ENCODE results near the gene TSPOAP1.

Gene TSPOAP1

GRCh38 chr17:58329035-58329809, 627 bp upstream of the TSPOAP1 start:
- peak; percentile 80 for DNase-seq

GRCh38 chr17:58327363-58328194, 1.0 kb downstream of the TSPOAP1 start:
- DNase-seq, result no peak

- no peak for DNase-seq
Observed at GRCh38 chr17:58326609-58327362, 1.8 kb downstream of the TSPOAP1 start.

- no peak for DNase-seq
Observed at GRCh38 chr17:58325976-58326468, 2.6 kb downstream of the TSPOAP1 start.

GRCh38 chr17:58325289-58325726, 3.3 kb downstream of the TSPOAP1 start:
- DNase-seq, result no peak

- DNase-seq, result no peak
Observed at GRCh38 chr17:58324409-58325288, 3.9 kb downstream of the TSPOAP1 start.

GRCh38 chr17:58324056-58324408, 4.6 kb downstream of the TSPOAP1 start:
- no peak for DNase-seq

GRCh38 chr17:58323366-58324055, 5.1 kb downstream of the TSPOAP1 start:
- no peak for DNase-seq

- DNase-seq, result no peak
Observed at GRCh38 chr17:58322581-58323185, 5.9 kb downstream of the TSPOAP1 start.

- DNase-seq, result no peak
Observed at GRCh38 chr17:58321571-58322525, 6.7 kb downstream of the TSPOAP1 start.

GRCh38 chr17:58320570-58321323, 7.8 kb downstream of the TSPOAP1 start:
- no peak for DNase-seq

- no peak for DNase-seq
Observed at GRCh38 chr17:58320163-58320558, 8.4 kb downstream of the TSPOAP1 start.

GRCh38 chr17:58319173-58320162, 9.1 kb downstream of the TSPOAP1 start:
- DNase-seq, result no peak

- no peak for DNase-seq
Observed at GRCh38 chr17:58318627-58319172, 9.9 kb downstream of the TSPOAP1 start.

GRCh38 chr17:58318065-58318481, 10.5 kb downstream of the TSPOAP1 start:
- no peak for DNase-seq

- DNase-seq, result peak; percentile 61
Observed at GRCh38 chr17:58317421-58318064, 11.1 kb downstream of the TSPOAP1 start.
